OCI-LY3 (cell line): ENCODE results near the gene LRRC1.

Experiments
- EZH2phosphoT487 ChIP-seq: fragments of 200-600 bp; shearing (Covaris generic); IDR thresholded peaks from 2 replicates; pipeline ENCODE4 v1.6.1; 2018; ENCODE audit warnings: antibody characterized with exemption, mixed run types, low read depth
- TF ChIP-seq, protein P1 (sequence below): fragments of 200-600, 300-600 bp; sonication (generic); IDR thresholded peaks from 2 replicates; pipeline ENCODE4 v1.5.1; 2014; ENCODE audit warnings: antibody characterized with exemption, low read length, low read depth

DNA sequence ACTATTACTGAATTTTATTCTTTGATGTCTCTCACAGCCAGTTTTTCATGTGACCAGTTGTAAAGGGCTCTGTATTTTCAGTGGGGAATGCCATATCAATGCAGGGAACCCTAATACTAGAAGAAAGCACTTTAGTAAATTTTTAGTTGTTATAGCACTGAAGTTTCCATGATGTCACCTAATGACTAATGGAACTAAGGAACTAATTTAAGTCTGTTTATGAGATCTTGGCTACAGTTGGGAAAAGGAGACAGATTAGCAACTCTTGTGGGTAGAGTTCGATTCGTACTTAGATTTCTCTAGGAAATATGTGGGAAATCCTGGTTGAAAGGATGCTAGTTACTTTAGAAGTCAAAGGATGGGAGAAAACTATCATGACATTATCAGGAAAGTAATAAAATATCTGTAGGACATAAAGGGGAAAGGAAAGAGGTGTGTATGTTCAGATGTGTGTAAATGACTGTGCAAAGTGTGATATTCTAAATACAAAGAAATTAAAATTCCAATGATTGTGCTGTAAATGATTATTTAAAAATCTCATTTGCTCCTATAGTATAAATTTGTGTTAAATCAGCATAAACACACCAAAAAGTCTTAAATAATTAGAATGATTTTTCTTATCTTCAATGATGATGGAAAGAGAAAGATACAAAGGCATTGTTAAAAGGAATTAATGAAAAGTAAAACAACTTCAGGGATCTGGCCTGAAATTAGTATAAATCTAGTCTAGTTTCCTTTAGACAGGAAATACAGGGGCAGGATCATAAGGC is 103.4 kb downstream of the LRRC1 start:
- TF ChIP-seq, protein P1, sequence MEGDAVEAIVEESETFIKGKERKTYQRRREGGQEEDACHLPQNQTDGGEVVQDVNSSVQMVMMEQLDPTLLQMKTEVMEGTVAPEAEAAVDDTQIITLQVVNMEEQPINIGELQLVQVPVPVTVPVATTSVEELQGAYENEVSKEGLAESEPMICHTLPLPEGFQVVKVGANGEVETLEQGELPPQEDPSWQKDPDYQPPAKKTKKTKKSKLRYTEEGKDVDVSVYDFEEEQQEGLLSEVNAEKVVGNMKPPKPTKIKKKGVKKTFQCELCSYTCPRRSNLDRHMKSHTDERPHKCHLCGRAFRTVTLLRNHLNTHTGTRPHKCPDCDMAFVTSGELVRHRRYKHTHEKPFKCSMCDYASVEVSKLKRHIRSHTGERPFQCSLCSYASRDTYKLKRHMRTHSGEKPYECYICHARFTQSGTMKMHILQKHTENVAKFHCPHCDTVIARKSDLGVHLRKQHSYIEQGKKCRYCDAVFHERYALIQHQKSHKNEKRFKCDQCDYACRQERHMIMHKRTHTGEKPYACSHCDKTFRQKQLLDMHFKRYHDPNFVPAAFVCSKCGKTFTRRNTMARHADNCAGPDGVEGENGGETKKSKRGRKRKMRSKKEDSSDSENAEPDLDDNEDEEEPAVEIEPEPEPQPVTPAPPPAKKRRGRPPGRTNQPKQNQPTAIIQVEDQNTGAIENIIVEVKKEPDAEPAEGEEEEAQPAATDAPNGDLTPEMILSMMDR: no peak
- TF ChIP-seq EZH2phosphoT487: no peak
